Neural crest cell (in vitro differentiated cells): Measurements from ENCODE around the gene ZNF429. TPM values are rescaled to one million over a fixed set of nuclear protein-coding genes. Genes with fewer than 3 reads are reported as not detected.
"Not testable (repeated sequence)": the region's sequence is repeated elsewhere in the genome, so short reads cannot be mapped to it uniquely, and the experiment has no call there.

Experiments used
- DNase-seq: peaks from one replicate; pipeline ENCODE4 v3.0.0; 2021; ENCODE audit warnings: low read depth, mixed read lengths, low spot score
- H3K27ac Mint-ChIP-seq: one replicate; pipeline ENCODE4 v1.8.0; 2021; ENCODE audit warnings: mild to moderate bottlenecking, mixed read lengths; ENCODE audit not compliant: unreplicated experiment
- H3K27me3 Mint-ChIP-seq: 2 replicates; pipeline ENCODE4 v1.8.0; 2021; ENCODE audit warnings: low read depth, mild to moderate bottlenecking, mixed read lengths
- H3K36me3 Mint-ChIP-seq: 2 replicates; pipeline ENCODE4 v1.8.0; 2021; ENCODE audit warnings: low read depth, mild to moderate bottlenecking, mixed read lengths
- H3K4me1 Mint-ChIP-seq: 2 replicates; pipeline ENCODE4 v1.8.0; 2021; ENCODE audit warnings: mixed read lengths
- H3K4me3 Mint-ChIP-seq: one replicate; pipeline ENCODE4 v1.8.0; 2021; ENCODE audit warnings: mild to moderate bottlenecking, mixed read lengths
- H3K9me3 Mint-ChIP-seq: 2 replicates; pipeline ENCODE4 v1.8.0; 2021; ENCODE audit warnings: mixed read lengths
- CTCF ChIP-seq: fragments of 200-600 bp; sonication (generic); conservative IDR thresholded peaks from 2 replicates; pipeline ENCODE4 v1.5.0; 2021; ENCODE audit warnings: antibody characterized with exemption, mild to moderate bottlenecking
- total RNA-seq: library from RNA; stranded (reverse); gene quantifications from 2 replicates; pipeline ENCODE4 v1.2.1, GENCODE V29; 2021

The ZNF429 gene
- total RNA-seq, 1 donor from 2014 or later: 17.7 TPM

DNA sequence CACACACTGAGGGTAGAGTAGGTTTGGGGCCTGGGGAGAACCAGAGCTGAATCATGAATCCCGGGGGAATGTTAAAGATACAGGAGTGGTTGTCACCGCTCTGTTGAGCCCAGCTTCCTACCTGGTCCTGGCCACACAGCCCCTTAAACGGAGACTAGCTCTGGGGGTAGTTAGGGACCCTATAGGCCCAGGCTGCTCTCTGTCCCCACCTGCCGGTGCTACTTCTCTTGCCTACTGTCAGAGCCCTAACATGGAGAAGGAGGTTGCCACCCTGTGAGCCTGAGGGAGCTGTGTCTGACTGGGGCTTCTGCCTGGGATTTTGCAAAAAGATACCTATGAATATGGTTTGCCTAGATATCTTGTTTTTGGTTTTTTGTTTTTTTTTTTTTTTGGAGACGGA, 36.6 kb upstream of the ZNF429 start:
- peaks cover under 1% of the 10 kb centered on the region for H3K9me3 Mint-ChIP-seq
- TF ChIP-seq CTCF: no peak
- no peak overlapping the region for H3K4me3 Mint-ChIP-seq
- no peak overlapping the region for H3K27ac Mint-ChIP-seq
- DNase-seq: no peak
- H3K36me3 Mint-ChIP-seq: peaks cover under 1% of the 10 kb centered on the region
- H3K4me1 Mint-ChIP-seq: peaks cover 2% of the 10 kb centered on the region
- peaks cover under 1% of the 10 kb centered on the region for H3K27me3 Mint-ChIP-seq

- Mint-ChIP-seq H3K4me1 (no peaks in the 10 kb centered on the region), H3K27ac (no peak overlapping the region), H3K9me3 (peaks cover 2% of the 10 kb centered on the region), H3K27me3 (no peaks in the 10 kb centered on the region), H3K36me3 (peaks cover 5% of the 10 kb centered on the region), H3K4me3 (no peak overlapping the region)
- TF ChIP-seq CTCF: no peak
- no peak for DNase-seq
These were observed 32.9 kb upstream of the ZNF429 start for GRCh38 chr19:21472507-21472906.

- Mint-ChIP-seq H3K9me3 (peaks cover 6% of the 10 kb centered on the region), H3K4me3 (peak overlapping the region; percentile 81), H3K27me3 (no peaks in the 10 kb centered on the region), H3K36me3 (peaks cover 8% of the 10 kb centered on the region), H3K27ac (peak overlapping the region; percentile 99), H3K4me1 (no peaks in the 10 kb centered on the region)
- no peak for TF ChIP-seq CTCF
- DNase-seq: peak; percentile 75
These were observed 30.7 kb upstream of the ZNF429 start for GRCh38 chr19:21474671-21475181.

DNA sequence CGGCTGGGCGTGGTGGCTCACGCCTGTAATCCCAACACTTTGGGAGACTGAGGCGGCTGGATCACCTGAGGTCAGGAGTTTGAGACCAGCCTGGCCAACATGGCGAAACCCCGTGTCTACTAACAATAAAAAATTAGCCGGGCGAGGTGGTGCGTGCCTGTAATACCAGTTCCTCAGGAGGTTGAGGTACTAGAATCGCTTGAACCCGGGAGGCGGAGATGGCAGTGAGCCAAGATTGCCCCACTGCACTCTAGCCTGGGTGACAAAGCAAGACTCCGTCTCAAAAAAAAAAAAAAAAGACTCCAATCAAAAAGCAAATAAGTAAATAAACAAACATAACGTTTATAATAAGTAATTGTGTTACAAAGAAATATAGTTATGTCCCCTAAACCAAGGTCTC, 23.0 kb upstream of the ZNF429 start:
- H3K27ac Mint-ChIP-seq, DNase-seq, H3K27me3 Mint-ChIP-seq, H3K4me3 Mint-ChIP-seq, H3K4me1 Mint-ChIP-seq: not testable (repeated sequence)
- Mint-ChIP-seq H3K9me3 (peaks cover 11% of the 10 kb centered on the region), H3K36me3 (peaks cover 32% of the 10 kb centered on the region)

DNA sequence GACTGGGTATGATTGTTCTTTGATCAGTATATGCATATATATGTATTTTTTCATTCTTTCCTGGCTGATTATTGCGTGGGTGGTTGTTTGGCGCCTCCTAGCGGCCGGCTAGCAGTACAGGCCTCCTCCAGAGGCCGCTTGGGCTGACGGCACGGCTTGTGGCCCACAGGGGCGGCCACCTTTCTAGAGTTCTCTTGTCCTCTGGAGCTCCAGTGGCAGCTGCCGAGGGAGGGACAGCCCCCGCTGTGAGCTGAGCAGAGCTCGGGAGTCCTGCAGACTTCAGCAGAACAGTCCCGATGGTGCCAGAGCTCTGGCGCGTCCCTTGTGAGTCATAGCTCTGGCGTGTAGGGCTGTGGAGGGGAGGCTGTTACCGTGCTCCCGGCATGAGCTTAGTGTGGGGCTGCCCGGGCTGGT, 22.5 kb upstream of the ZNF429 start:
- Mint-ChIP-seq H3K27me3 (no peaks in the 10 kb centered on the region), H3K9me3 (peaks cover 13% of the 10 kb centered on the region), H3K27ac (no peak overlapping the region), H3K4me3 (no peak overlapping the region), H3K4me1 (no peaks in the 10 kb centered on the region), H3K36me3 (peaks cover 37% of the 10 kb centered on the region)
- no peak for DNase-seq
- peak; percentile 59 for TF ChIP-seq CTCF

DNA sequence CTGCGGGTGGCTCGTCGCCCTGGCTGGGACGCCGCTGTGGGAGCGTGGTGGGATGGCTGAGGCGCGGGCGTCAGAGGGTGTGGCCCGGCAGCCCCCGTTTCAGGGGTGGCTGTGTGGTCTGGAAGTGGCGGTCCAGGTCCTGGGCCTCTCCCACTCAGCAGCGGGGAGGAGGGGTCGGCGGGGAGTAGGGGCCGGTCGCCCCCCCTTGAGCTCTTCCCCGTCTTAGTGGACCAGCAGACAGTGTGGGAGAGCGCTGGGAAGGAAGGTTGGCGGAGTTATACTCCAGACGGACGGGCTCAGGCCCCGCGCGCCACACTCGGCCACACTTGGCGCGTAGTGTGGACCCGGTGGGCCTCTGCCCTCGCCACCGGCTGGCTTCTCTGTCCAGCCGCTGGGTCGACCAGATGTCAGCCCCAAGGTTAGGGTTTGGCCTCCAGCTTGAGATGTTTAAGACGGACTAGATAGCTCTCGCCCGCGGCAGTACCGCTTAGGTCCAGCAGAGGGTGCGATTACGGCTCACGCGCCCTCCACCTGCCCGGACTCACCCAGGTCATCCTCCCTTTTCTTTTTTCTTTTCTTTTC, 21.7 kb upstream of the ZNF429 start:
- Mint-ChIP-seq H3K27me3 (no peaks in the 10 kb centered on the region), H3K4me3 (no peak overlapping the region), H3K9me3 (peaks cover 18% of the 10 kb centered on the region), H3K27ac (no peak overlapping the region), H3K36me3 (peaks cover 42% of the 10 kb centered on the region), H3K4me1 (no peaks in the 10 kb centered on the region)
- peak; percentile 20 for DNase-seq
- peak; percentile 58 for TF ChIP-seq CTCF
